ENCODE results near the gene PRR9.

PRR9 gene

GRCh38 chr1:153265457-153265856, 48.1 kb downstream of the PRR9 start:
- no peak for DNase-seq (ENCODE audit: low read depth)

All from stromal cell of bone marrow (primary cell).